DLD1 (cell line): Measurements from ENCODE around the gene NEK11.

ENCODE experiments used
- in situ Hi-C: cut with HindIII; loops from 2 replicates; pipeline ENCODE4 v1.10.0; 2017; ENCODE audit warnings: low sequenced_read_pairs

The NEK11 gene

GRCh38 chr3:131026321-131027151 is at the start of gene NEK11, which contains the start of gene ASTE1:
Gene NEK11 (plus strand): TSS chr3:131026877. CDS start chr3:131029709, 2,832 bp downstream.
Gene ASTE1 (minus strand): TSS chr3:131026825. CDS start chr3:131025306, 1,519 bp downstream.
- in situ Hi-C loops: no loop called here

GRCh38 chr3:130979117-130979516 is 47.6 kb upstream of the NEK11 start:
- in situ Hi-C loops: no loop called here

- in situ Hi-C loops: no loop called here
Measured at GRCh38 chr3:130981469-130981868, 45.2 kb upstream of the NEK11 start.

GRCh38 chr3:130990282-130990681 is 36.4 kb upstream of the NEK11 start:
- in situ Hi-C loops: no loop called here

- in situ Hi-C loops: no loop called here
Measured at GRCh38 chr3:130991126-130991525, 35.6 kb upstream of the NEK11 start.

GRCh38 chr3:130992344-130992743 is 34.3 kb upstream of the NEK11 start:
- in situ Hi-C loops: no loop called here

- in situ Hi-C loops: no loop called here
Measured at GRCh38 chr3:130997289-130997688, 29.4 kb upstream of the NEK11 start.

GRCh38 chr3:131001071-131001470 is 25.6 kb upstream of the NEK11 start:
- in situ Hi-C loops: no loop called here

- in situ Hi-C loops: no loop called here
Measured at GRCh38 chr3:131004603-131005002, 22.1 kb upstream of the NEK11 start.

GRCh38 chr3:131007256-131007655 is 19.4 kb upstream of the NEK11 start:
- in situ Hi-C loops: no loop called here

- in situ Hi-C loops: no loop called here
Measured at GRCh38 chr3:131007782-131008181, 18.9 kb upstream of the NEK11 start.

GRCh38 chr3:131008326-131008725 is 18.4 kb upstream of the NEK11 start:
- in situ Hi-C loops: no loop called here

- in situ Hi-C loops: no loop called here
Measured at GRCh38 chr3:131009698-131010097, 17.0 kb upstream of the NEK11 start.

- in situ Hi-C loops: no loop called here
Measured at GRCh38 chr3:131018970-131019369, 7.7 kb upstream of the NEK11 start.

- in situ Hi-C loops: no loop called here
Measured at GRCh38 chr3:131020122-131020693, 6.5 kb upstream of the NEK11 start.

- in situ Hi-C loops: no loop called here
Measured at GRCh38 chr3:131025539-131025938, 1.1 kb upstream of the NEK11 start.

- in situ Hi-C loops: no loop called here
Measured at GRCh38 chr3:131028844-131029243, 2.2 kb downstream of the NEK11 start.

GRCh38 chr3:131031660-131032059 is 5.0 kb downstream of the NEK11 start:
- in situ Hi-C loops: no loop called here

- in situ Hi-C loops: no loop called here
Measured at GRCh38 chr3:131033480-131034080, 6.9 kb downstream of the NEK11 start.

GRCh38 chr3:131036200-131036816 is 9.6 kb downstream of the NEK11 start:
- in situ Hi-C loops: no loop called here

- in situ Hi-C loops: no loop called here
Measured at GRCh38 chr3:131036986-131037385, 10.3 kb downstream of the NEK11 start.
